Immature natural killer cell (primary cell): ENCODE measurements around the gene KCNK1. TPM values are rescaled to one million over a fixed set of nuclear protein-coding genes. Genes with fewer than 3 reads are reported as not detected.

ENCODE experiments used
- DNase-seq, 3 donors: peaks; one replicate each; pipeline ENCODE4 v3.0.0; 2022; ENCODE audit warnings: mixed read lengths in 1 of 3
- H3K27ac Mint-ChIP-seq, 6 donors: one replicate each; pipeline ENCODE4 v1.8.0; 2020; ENCODE audit warnings: mixed read lengths in 6 of 6, mild to moderate bottlenecking in 5 of 6, inconsistent platforms in 4 of 6, moderate library complexity in 3 of 6
- H3K27me3 Mint-ChIP-seq, 3 donors: one replicate each; pipeline ENCODE4 v1.8.0; 2020 to 2021; ENCODE audit warnings: low read depth in 3 of 3, mild to moderate bottlenecking in 3 of 3, mixed read lengths in 3 of 3, moderate library complexity in 3 of 3, inconsistent platforms in 1 of 3
- H3K36me3 Mint-ChIP-seq, 3 donors: one replicate each; pipeline ENCODE4 v1.8.0; 2020; ENCODE audit warnings: mixed read lengths in 3 of 3, inconsistent platforms in 2 of 3, mild to moderate bottlenecking in 2 of 3
- H3K4me1 Mint-ChIP-seq, 2 donors: one replicate each; pipeline ENCODE4 v1.8.0; 2020; ENCODE audit warnings: inconsistent platforms in 2 of 2, mild to moderate bottlenecking in 2 of 2, mixed read lengths in 2 of 2, moderate library complexity in 1 of 2
- H3K4me3 Mint-ChIP-seq, 5 donors: one replicate each; pipeline ENCODE4 v1.8.0; 2020; ENCODE audit warnings: mild to moderate bottlenecking in 5 of 5, mixed read lengths in 5 of 5, inconsistent platforms in 3 of 5, moderate library complexity in 3 of 5
- H3K9me3 Mint-ChIP-seq, 6 donors: one replicate each; pipeline ENCODE4 v1.8.0; 2020; ENCODE audit warnings: mild to moderate bottlenecking in 6 of 6, mixed read lengths in 6 of 6, inconsistent platforms in 4 of 6, moderate library complexity in 3 of 6
- polyA plus RNA-seq, 3 donors: library from polyadenylated mRNA; unstranded; fragments of 300-500 nt; fragmentation: Illumina TruSeq; gene quantifications; one replicate each; pipeline ENCODE4 v1.2.3, GENCODE V29; 2021

Gene KCNK1
- polyA plus RNA-seq, 3 donors from 2014 or later = not detected

DNA sequence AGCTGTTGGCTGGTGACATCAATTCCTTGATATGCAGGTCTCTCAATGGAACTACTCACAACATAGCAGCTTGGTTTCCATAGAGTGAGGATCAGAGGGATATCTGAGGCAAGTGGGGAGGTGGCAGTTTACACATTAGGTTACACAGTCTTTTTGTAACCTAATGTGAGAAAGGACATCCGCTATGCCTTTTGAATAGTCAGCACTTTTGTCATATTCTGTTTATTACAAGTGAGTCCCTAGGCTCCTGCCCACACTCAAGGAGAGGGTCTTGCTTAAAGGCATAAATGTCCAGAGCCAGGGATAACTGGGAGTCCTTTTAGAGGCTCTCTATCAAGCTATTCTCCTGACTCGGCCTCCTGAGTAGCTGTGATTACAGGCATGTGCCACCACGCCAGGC lies 104.2 kb downstream of the KCNK1 start:
- Mint-ChIP-seq H3K27ac (no peak overlapping the region), H3K36me3 (no peaks in the 10 kb centered on the region), H3K27me3 (peaks cover 2% of the 10 kb centered on the region in 3 donors), H3K4me1 (no peaks in the 10 kb centered on the region), H3K4me3 (no peak overlapping the region), H3K9me3 (peaks cover 0 to 13% (median 0%) of the 10 kb centered on the region in 6 donors)
- no peak for DNase-seq

DNA sequence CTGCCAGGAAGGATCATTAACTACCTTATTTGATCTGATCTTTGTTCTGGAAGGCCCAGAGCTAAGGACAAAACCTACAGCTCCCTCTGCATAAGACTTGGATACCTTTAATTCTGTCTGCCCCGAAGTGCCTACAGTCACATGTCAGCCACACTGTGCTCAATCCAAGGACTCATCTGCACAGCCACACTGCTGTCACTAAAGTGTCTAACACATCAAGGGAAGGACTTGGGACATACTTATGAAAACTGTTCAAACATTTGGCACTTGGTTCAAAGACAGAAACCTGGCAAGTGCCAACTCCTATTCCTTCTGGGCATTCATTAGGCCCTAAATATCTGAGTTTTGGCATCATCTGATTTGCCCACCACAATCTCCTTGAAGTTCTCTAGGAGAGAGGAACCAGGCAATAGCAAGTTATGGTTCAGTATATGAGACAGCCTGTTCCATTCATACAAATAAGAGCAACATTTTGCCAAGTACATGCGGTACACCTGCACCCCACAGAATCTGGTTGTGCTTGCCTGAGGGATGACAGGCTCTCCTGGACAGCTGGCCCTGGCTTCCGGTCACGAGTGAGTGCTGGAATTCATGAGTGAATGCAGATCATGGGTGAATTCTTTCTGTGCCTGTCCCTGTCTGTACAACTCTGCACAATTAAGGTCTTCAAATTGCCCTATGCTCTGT lies 105.9 kb downstream of the KCNK1 start:
- Mint-ChIP-seq H3K27ac (no peak overlapping the region), H3K36me3 (no peaks in the 10 kb centered on the region), H3K27me3 (peaks cover 0 to 2% (median 2%) of the 10 kb centered on the region in 3 donors), H3K4me1 (no peaks in the 10 kb centered on the region), H3K9me3 (peaks cover 0 to 15% (median 0%) of the 10 kb centered on the region in 6 donors), H3K4me3 (no peak overlapping the region)
- DNase-seq = no peak

DNA sequence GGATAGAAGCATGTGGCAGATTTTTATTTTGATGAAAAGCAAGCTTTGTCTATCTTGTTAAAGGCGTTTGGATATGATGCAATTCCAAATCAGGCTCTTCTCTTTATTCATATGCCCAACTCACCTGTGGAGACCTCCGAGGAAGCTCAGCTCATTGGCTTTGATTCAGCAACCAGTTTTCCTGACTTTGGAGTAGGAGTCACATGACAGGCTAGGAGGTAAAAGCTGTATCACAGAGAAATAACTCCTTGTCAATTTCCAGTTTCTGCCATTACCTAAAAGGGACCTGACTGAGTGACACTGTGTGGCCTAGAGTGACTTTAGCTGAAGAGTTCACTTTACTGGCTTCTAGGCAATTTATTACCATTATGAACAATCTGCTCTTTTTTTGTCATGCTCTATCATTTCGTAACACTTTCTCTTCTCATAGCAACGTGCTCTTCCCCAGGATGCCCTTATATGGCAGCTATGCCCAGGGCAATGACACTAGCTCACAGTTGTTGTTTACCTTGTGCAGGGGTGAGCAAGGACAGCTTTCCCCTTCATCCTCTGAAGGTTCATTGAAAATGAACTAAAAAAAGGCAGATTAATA lies 107.2 kb downstream of the KCNK1 start:
- H3K36me3 Mint-ChIP-seq = no peaks in the 10 kb centered on the region
- no peaks in the 10 kb centered on the region for H3K4me1 Mint-ChIP-seq
- DNase-seq = no peak
- no peak overlapping the region for H3K4me3 Mint-ChIP-seq
- no peak overlapping the region for H3K27ac Mint-ChIP-seq
- peaks cover 0 to 2% (median under 1%) of the 10 kb centered on the region in 3 donors for H3K27me3 Mint-ChIP-seq
- peaks cover 0 to 15% (median 0%) of the 10 kb centered on the region in 6 donors for H3K9me3 Mint-ChIP-seq
